ENCODE measurements around the gene F8.

F8 gene

GRCh38 chrX:154791939-154792338 lies 230.6 kb downstream of the F8 start:
- ChIA-PET CTCF (interaction anchor here (0.6 kb wide), 1 partner anchor 1395 kb away, joined by 3 read pairs; no protein-coding TSS in a partner anchor), POLR2A (interaction anchor here (1.0 kb wide), 1 partner anchor 13 kb away, joined by 3 read pairs; no protein-coding TSS in a partner anchor)
- H3K4me1 ChIP-seq (ENCODE audit: control insufficient read depth, insufficient read depth, low read length) = peaks cover 10% of the 10 kb centered on the region; the same call in 1 of the 2 replicates
- no peak overlapping the region for H3K4me3 ChIP-seq (ENCODE audit: low read depth, low read length)
- no peaks in the 10 kb centered on the region for H3K9me3 ChIP-seq (ENCODE audit: control insufficient read depth, insufficient read depth, low read depth, low read length)
- H3K36me3 ChIP-seq (ENCODE audit: control insufficient read depth in 2 of 2, insufficient read depth in 1 of 2, low read length in 2 of 2) = peaks cover 0 to 9% of the 10 kb centered on the region in 2 experiments; a peak in 1 of 3 replicates
- no peak for TF ChIP-seq ZNF76 (tag by site-specific recombination; IDR thresholded peaks at IDR 0.05; ENCODE audit: borderline replicate concordance, low read depth)
- no peak for TF ChIP-seq ZNF148 (tag by site-specific recombination; IDR thresholded peaks at IDR 0.05; ENCODE audit: borderline replicate concordance)
- no peak for TF ChIP-seq PRDM6 (tag by site-specific recombination; IDR thresholded peaks at IDR 0.05)
- no peak for TF ChIP-seq OVOL3 (tag by site-specific recombination; IDR thresholded peaks at IDR 0.05)
- TF ChIP-seq ZNF600 (tag by site-specific recombination; IDR thresholded peaks at IDR 0.05) = no peak
- TF ChIP-seq ZNF112 (tag by site-specific recombination; IDR thresholded peaks at IDR 0.05) = no peak
- no peak for TF ChIP-seq BCL11B (tag by site-specific recombination; IDR thresholded peaks at IDR 0.05; ENCODE audit: low read depth)
- no peak for TF ChIP-seq ZBTB11 (tag by site-specific recombination; conservative IDR thresholded peaks at IDR 0.05; ENCODE audit: low read depth)
- no peak for TF ChIP-seq ZNF174 (tag by site-specific recombination; IDR thresholded peaks at IDR 0.05)
- no peak for TF ChIP-seq HOXC10 (CRISPR knock-in tag; IDR thresholded peaks at IDR 0.05)
- no peak for TF ChIP-seq SCRT1 (tag by site-specific recombination; IDR thresholded peaks at IDR 0.05; ENCODE audit: borderline replicate concordance)
- TF ChIP-seq ZNF585B (tag by site-specific recombination; IDR thresholded peaks at IDR 0.05) = no peak
- no peak for TF ChIP-seq ZSCAN18 (tag by site-specific recombination; IDR thresholded peaks at IDR 0.05)
- no peak overlapping the region for H3K27ac ChIP-seq (ENCODE audit: extremely low read depth, low read depth, low read length)

GRCh38 chrX:154791467-154791866 lies 231.1 kb downstream of the F8 start:
- POLR2A ChIA-PET = interaction anchor here (1.0 kb wide), 1 partner anchor 12 kb away, joined by 3 read pairs; no protein-coding TSS in a partner anchor
- no peak overlapping the region for H3K4me3 ChIP-seq (ENCODE audit: low read depth, low read length)
- H3K27ac ChIP-seq (ENCODE audit: extremely low read depth, low read depth, low read length) = no peak overlapping the region
- H3K9me3 ChIP-seq (ENCODE audit: control insufficient read depth, insufficient read depth, low read depth, low read length) = no peaks in the 10 kb centered on the region
- TF ChIP-seq ZNF621 (tag by site-specific recombination; IDR thresholded peaks at IDR 0.05) = no peak
- no peak for TF ChIP-seq ZNF837 (tag by site-specific recombination; IDR thresholded peaks at IDR 0.05)
- no peak for TF ChIP-seq GFI1B (tag by site-specific recombination; IDR thresholded peaks at IDR 0.05)
- no peak for TF ChIP-seq REPIN1 (tag by site-specific recombination; IDR thresholded peaks at IDR 0.05; ENCODE audit: low read depth)
- peaks cover 10% of the 10 kb centered on the region; the same call in 1 of the 2 replicates for H3K4me1 ChIP-seq (ENCODE audit: control insufficient read depth, insufficient read depth, low read length)
- H3K36me3 ChIP-seq (ENCODE audit: control insufficient read depth in 2 of 2, insufficient read depth in 1 of 2, low read length in 2 of 2) = peaks cover 0 to 9% of the 10 kb centered on the region in 2 experiments; a peak in 1 of 3 replicates
- CTCF ChIA-PET = interaction anchor here (0.7 kb wide), 1 partner anchor 15 kb away, joined by 3 read pairs; no protein-coding TSS in a partner anchor

All from HEK293 (cell line).